ENCODE measurements around the gene CSGALNACT2. TPM values are rescaled to one million over a fixed set of nuclear protein-coding genes. Genes with fewer than 3 reads are reported as not detected.

Gene CSGALNACT2
- polyA plus RNA-seq, 1 of the 3 experiments (the other 2 are of a cell fraction), result 11.5 TPM

- TF ChIP-seq REST (IDR thresholded peaks at IDR 0.05; ENCODE audit: low read depth, low read length), result no peak
These were observed 72.8 kb downstream of the CSGALNACT2 start (continued) for GRCh38 chr10:43211030-43211429.

- Histone ChIP-seq H3K27me3 (ENCODE audit: insufficient read depth) (no peaks in the 10 kb centered on the region), H3K4me2 (no peak overlapping the region), H2AFZ (ENCODE audit: low read depth) (no peak overlapping the region), H3K9me3 (no peaks in the 10 kb centered on the region), H4K20me1 (ENCODE audit: insufficient read depth) (no peaks in the 10 kb centered on the region), H3K36me3 (replicated peaks in 1 of 2; ENCODE audit: control insufficient read depth in 1 of 2, insufficient read depth in 2 of 2, low read length in 1 of 2) (no peaks in the 10 kb centered on the region), H3K9ac (no peak overlapping the region), H3K9me2 (no peaks in the 10 kb centered on the region), H3K79me2 (ENCODE audit: insufficient read depth) (no peaks in the 10 kb centered on the region), H3K27ac (ENCODE audit: low read depth in 2 of 2, low read length in 1 of 2) (no peak overlapping the region), H3K4me3 (ENCODE audit: low read depth in 2 of 2, low read length in 1 of 2) (no peak overlapping the region), H3F3A (replicated peaks; ENCODE audit: insufficient read depth) (no peaks in the 10 kb centered on the region), H3K4me1 (ENCODE audit: control insufficient read depth in 1 of 2, insufficient read depth in 2 of 2, low read depth in 1 of 2, low read length in 1 of 2) (peaks cover 0 to 7% of the 10 kb centered on the region in 2 experiments; a peak in 1 of 4 replicates)
- CTCF ChIA-PET, result interaction anchor here (0.8 to 1.3 kb wide), 2 partner anchors 50 to 250 kb away, joined by 3 read pairs; no protein-coding TSS in a partner anchor
- TF ChIP-seq PBX3 (IDR thresholded peaks at IDR 0.05), result no peak
- no peak for TF ChIP-seq CTCF (IDR thresholded peaks at IDR 0.05)
- TF ChIP-seq SIN3A (IDR thresholded peaks at IDR 0.05; ENCODE audit: borderline replicate concordance, low read depth, low read length), result no peak
- TF ChIP-seq NRF1 (IDR thresholded peaks at IDR 0.05; ENCODE audit: low read depth, low read length), result no peak
- TF ChIP-seq EP300 (IDR thresholded peaks at IDR 0.05; ENCODE audit: borderline replicate concordance in 1 of 2, low read depth in 1 of 2, low read length in 1 of 2), result no peak
- TF ChIP-seq IRF3 (IDR thresholded peaks at IDR 0.05; ENCODE audit: low read depth, low read length), result no peak
- no peak for TF ChIP-seq YY1 (IDR thresholded peaks at IDR 0.05; ENCODE audit: low read depth)
- TF ChIP-seq MEF2A (IDR thresholded peaks at IDR 0.05; ENCODE audit: borderline replicate concordance, low read depth), result no peak
- POLR2A ChIA-PET, result no interaction called here
- DNase-seq, result no peak
- 65% methylated on average over 4 of the region's 8 CpGs for WGBS (ENCODE audit: low lambda C conversion rate)
These were observed 73.3 kb downstream of the CSGALNACT2 start for GRCh38 chr10:43211431-43212042.

Data from SK-N-SH (cell line).